GM18907 (cell line): ENCODE results near the gene MADD.
"Not testable (repeated sequence)": the region's sequence is repeated elsewhere in the genome, so short reads cannot be mapped to it uniquely, and the experiment has no call there.

Experiments
- ATAC-seq: cut with Tn5 transposase; IDR thresholded peaks from one replicate; pipeline ENCODE4 v1.9.1; 2021; ENCODE audit warnings: mild to moderate bottlenecking, moderate library complexity; ENCODE audit not compliant: unreplicated experiment

The MADD gene

DNA sequence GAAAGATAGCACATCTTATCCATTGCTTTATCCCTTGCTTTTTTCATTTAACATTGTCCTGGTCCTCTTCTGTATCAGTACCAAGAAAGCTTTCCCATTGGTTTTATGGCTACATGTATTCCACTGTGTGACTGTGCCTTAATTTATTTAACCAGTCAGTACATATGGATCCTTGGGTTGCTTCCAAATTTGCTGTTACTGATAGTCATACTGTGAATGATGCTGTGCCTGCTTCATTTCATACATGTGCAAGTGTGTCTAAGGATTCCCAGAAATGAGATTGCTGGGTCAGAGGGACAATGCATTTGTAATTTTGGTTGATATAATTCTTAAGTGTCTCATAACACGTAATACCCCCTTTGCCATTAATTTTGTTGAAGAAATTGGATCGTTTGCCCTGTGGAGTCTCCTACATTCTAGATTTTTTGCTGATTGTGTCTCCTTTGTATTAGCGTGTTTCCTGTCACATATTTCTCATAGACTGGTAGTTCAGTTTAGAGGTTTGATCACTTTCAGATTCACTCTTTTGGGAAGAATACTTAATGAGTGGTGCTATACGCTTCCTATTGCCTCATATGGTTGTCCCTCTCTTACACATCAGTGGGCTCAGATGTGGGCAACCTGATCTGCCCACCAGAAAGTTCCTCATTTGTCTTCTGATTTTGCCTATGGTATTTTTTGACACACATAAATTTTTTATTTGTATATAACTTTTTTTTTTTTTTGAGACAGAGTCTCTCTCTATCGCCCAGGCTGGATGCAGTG is 47.3 kb downstream of the MADD start:
- ATAC-seq = peak; percentile 77

DNA sequence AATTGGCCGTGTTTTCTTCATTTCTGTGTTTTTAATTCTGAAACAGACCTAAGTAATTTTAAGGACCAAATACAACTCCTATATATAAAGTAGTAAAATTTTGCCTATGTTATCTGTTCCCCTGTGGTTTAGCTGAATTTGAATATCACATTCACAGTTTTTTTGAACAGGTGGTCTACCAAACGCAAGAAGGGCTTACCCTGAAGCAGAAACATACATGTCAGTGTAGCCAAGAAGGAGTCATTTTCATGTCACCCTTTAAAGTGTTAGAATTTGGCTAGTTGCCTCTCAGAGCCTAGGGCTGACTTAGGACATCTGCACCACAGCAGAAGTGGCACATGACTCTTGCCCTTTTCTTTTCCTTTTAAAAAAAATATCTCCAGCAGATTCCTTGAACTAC is 48.2 kb downstream of the MADD start:
- ATAC-seq = no peak

DNA sequence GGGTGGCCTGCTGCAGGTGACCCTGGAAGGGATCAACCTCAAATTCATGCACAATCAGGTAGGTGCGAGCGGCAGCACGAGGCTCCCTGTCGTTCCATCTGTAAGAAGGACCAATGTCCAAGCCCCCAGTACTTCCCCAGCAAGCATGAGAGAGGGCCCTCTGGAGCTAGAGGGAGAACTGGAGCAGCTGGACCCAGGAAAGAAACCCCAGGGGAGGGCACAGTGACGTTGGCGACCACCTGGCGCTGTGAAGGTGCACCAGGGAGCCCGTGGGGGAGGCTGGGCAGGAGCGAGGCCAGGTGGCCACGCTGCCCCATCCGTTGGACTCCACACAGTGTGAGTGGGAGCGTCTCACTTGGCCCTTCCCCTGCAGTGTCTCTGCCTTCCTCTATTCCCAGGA is 54.6 kb downstream of the MADD start:
- no peak for ATAC-seq

DNA sequence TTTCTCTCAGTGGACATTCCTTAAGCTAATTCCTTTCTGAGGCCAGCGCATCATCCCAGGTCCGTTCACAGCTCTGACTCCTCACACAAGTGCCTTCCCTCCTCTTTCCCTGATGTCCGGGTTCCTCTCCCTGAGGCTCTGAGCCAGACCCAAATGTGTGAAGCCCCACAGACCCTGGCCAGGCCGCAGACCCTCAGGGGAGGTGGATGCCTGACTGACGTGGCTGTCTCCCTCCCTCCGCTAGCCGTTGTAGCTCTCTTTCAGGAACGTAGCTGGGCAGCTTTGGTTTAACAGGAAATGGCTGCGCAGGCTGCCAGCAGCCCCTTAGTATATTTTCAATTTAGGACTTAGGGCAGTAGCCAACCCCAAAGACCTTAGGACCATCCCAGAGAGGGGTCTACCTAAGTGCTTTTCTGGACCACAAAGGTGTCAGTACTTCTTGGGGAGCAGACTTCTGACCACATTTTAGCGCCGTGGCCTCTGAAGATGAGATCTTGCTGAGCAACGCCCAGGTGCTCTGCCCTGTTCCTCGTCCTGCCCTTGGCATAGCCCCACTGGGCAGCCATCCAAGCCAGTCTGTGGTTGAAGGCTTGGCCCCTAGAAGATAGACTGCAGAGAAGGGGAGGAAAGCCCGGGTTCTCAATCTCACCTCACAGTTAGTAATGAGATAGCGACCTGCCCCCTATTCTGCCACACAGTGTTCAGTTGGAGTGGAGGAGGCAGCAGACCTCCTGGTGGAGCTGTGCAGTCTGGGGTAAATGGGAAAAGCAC is 55.5 kb downstream of the MADD start:
- ATAC-seq = no peak

DNA sequence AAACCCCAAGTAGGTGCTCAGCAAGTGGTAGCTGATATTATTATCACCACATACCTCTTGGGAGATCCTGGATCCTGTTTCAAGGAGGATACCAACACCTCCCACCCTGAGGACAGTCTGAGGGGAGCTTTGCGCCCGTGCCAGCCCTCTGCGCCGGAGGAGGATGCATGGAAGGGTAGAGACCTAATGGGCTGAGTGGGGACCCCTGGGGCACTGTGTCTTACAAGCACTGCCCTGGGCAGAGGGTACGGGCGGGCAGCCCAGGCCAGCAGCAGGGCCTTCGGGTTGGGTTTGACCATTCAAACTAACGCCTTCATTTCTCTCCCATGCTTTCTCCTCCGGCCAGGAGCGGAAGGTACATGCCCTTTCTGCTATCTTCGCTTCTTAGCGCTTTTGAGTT is 56.3 kb downstream of the MADD start:
- no peak for ATAC-seq

DNA sequence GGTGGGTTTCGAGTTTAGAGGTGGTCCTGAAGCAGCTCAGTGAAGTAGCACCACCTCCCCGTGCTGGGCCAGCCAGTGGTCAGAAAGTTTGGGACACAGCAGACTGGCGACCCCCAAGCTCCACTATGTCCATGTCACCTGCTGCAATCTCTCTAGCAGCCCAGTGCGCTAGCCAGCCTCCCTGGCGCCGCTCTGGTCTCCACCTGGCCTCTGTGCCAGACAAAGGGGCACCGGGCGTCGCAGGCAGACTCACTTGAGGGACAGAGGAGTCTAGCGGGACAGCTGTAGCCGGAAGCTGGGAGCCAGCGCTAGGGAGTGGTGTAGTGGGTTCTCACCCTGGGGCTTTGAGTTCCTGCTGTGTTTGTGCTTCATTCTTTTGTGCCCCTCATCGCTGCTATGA is 57.1 kb downstream of the MADD start:
- ATAC-seq = no peak

DNA sequence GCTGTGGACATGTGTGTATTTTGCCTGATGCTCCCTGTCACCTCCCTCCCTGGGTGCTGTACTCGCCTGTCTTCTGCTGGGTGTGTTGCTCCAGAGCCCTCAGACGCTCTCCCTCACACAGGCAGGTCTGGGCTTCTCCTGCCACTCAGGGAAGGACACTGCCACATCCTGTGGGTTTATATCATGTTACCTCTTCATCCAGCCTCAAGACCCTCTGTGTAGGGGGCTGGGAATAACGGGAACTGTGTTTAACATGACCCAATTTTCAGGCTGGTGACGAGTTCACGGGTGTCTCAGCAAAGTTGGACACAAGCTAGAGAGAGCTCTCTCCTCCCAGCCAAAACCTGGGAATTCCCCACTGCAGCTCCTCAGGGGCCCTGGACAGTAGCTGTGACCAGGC is 58.0 kb downstream of the MADD start:
- no peak for ATAC-seq

DNA sequence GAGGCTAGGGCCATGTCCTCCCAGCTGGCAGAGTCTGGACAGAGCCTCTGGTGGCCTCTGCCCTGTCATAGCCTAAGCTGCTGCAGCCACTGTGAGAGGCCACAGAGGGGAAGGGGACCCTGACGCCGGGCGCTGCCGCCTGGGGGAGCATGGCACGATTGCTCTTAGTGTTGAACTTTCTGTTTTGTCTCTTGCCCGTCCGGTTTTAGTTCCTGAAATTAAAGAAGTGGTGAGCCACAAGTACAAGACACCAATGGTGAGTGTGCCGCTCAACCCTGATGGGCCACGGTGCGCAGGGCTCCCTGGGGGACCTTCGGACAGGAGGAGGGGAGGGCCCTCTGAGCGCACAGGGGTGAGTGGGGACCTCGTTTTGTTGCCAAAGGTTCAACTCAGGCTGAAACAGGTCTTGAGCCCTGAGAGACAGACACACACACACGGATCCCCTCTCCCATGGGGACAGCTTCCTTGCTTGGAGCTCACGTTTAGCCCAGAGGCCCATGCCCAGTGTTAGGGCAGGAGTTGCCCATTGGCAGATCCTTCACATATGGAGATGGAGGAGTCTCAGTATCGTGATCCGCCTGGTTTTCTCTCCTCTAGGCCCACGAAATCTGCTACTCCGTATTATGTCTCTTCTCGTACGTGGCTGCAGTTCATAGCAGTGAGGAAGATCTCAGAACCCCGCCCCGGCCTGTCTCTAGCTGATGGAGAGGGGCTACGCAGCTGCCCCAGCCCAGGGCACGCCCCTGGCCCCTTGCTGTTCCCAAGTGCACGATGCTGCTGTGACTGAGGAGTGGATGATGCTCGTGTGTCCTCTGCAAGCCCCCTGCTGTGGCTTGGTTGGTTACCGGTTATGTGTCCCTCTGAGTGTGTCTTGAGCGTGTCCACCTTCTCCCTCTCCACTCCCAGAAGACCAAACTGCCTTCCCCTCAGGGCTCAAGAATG is 58.8 kb downstream of the MADD start:
- ATAC-seq = peak; percentile 80

DNA sequence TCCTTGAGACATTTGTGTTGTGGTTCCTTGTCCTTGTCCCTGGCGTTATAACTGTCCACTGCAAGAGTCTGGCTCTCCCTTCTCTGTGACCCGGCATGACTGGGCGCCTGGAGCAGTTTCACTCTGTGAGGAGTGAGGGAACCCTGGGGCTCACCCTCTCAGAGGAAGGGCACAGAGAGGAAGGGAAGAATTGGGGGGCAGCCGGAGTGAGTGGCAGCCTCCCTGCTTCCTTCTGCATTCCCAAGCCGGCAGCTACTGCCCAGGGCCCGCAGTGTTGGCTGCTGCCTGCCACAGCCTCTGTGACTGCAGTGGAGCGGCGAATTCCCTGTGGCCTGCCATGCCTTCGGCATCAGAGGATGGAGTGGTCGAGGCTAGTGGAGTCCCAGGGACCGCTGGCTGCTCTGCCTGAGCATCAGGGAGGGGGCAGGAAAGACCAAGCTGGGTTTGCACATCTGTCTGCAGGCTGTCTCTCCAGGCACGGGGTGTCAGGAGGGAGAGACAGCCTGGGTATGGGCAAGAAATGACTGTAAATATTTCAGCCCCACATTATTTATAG is 59.6 kb downstream of the MADD start:
- ATAC-seq = no peak

DNA sequence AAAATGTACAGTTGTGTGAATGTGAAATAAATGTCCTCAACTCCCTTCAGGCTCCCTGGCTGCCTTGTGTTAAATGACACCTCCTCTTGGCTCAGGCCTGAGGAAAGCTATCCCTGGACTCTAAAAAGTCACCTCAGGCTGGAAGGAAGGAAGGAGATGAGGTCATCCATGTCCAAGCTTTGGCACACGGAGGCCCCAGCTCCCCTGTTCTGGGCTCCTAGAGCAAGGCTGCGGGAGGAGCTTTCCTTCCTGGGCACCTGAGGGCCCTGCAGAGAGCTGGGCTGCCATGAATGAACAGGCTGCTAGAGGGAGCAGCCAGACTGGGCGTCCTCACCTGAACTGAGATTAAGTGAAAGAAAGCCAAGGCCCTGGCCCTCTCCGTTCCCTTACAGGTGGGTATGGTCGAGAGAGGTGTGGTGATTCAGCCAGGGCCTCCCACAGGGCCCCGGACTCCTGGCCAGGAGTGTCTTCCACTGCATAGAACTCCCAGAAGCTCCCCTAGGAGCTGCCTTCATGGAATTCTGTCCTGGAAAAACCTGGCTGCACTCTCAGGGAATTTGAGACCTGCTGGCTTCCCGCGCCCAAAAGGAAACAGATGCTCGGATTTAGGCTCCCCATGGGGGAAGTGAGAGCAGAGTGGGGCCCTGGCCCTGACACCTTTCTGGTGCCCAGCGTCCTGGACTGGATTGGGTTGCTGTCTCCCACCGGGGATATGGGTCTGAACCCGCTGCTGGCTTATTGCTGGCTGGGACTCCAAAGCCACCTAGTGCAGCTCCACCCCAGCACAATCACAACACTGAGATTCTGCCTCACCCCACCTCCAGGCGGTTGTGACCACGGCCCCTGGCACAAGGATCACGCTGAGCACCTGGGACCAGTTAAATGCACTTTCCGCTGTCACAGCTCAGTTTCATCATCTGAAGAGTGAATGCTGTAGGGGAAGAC is 60.3 kb downstream of the MADD start:
- ATAC-seq = no peak

DNA sequence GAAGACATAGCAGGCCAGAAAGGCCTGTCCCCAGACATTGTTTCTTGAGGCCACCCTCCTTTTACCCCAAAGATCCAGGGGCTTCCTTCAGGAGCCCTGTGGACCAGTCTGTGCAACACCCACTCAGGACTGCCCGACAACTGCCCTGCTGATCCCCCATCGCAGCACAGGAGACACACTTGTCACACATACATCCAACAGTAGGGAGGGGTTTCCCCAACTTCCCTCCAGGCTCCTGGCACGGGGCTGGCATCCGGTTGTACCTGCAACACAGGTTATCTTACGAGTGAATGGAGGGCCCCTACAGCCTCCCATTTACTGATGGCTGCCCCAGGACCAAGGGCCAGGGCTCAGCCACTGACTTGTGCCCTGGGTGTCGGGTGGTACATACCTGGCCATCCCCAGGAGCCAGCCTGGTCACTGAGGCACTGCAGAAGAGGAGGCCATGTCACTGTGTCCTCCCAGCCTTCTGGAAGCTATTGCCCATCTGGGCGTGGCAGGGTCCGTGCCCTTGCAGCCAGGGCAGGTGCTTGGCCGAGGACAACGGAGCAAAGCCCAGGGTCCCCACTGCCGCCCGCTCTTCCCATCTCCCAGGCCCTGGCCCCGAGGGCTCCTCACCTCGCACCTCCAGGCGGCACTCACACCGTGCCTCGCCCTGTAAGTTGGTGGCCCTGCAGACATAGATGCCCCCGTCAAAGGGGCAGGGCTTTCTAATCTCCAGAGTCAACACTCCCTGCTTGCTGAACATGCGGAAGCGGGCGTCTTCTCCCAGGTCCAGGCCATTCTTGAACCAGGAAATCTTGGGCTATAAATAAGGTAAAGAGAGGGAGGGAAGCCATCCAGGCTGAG is 61.7 kb downstream of the MADD start:
- ATAC-seq = no peak

DNA sequence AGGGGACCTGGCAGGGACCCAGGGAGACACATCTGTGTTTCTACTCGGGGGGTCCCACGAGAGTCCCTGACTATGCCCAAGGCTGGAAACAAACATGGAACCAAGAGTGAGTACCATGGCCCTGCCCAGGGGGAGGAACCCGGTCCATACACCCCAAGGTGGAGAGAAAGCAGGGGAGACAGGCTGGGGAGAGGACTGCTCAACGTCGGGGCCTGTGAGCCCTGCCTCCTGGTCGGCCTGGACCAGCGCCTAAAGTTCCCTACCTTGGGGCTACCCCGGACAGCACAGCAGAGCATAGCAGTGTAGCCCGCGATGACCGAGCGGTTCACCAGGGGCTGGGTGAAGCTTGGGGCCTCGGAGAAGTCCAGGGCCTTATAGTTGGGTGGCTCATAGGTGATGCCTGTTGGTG is 62.4 kb downstream of the MADD start:
- no peak for ATAC-seq

DNA sequence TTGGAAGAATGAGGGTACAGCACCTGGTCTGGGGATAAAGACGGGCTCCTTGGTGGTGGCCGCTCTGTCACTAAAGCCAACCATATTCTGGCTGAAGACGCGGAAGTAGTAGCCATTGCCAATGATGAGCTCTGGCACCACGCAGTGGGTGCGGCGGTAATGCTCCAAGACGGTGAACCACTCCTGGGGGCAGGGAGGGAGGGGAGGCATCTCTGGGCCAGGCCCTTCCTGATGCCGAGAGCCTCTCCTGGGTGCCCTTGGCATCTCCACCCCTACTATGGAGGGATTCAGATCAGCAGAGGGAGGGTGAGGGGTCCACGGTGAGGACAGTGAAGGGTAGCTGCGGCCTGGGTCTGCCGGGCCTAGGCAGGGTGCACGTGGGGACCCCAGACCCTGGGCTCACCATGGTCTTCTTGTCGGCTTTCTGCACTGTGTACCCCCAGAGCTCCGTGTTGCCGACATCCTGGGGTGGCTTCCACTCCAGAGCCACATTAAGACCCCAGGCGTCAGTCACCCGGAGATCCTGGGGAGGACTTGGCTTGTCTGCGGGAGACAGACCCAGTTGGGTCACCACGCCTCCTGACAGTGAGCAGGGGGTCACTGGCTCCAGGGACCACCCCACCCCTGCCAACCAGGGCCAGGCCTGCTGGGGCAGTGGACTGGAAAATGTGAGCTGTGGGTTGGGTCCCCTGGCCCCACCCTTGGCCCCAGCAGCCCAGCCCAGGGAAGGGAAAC is 63.0 kb downstream of the MADD start:
- ATAC-seq = no peak

DNA sequence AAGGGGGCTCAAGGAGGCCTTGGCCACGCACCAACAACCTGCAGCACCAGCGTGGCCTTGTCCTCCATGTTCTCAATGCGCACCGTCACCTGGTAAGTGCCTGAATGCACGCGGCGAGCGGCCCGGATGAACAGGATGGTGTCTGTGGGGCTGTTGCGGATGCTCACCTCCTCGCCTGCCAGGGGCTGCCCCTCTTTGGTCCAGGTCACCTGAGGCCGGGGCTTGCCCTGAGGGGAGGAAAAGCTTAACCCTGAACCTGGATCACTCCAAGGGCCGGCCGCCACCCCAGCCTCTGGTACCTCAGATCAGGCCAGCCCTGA is 63.6 kb downstream of the MADD start:
- ATAC-seq = no peak

DNA sequence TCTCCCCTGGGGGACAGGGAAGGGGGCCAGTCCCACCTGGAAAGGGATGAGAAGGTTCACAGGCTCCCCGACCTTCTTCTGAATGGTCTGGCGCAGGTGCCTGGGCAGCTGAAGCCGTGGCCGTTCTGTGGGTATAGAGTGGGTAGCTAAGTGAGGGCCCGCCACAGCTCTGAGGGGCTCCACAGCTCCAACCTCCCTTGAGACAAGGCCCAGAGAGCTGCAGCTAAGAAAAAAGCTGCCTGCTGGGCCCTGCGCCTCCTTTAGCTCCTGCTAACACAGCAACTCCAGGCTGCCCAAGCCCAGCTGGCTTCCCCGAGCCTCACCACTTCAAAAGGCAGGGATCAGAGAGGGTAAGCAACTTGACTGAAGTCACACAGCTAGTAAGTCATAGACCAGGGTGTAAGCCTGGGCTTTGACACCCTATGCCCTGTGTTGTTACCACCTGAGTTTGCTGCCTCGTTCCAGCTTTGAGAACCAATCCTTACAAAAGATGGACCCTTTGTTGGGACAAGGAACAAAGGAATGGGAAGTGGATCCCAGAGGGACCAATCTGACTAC is 64.0 kb downstream of the MADD start:
- ATAC-seq = no peak

DNA sequence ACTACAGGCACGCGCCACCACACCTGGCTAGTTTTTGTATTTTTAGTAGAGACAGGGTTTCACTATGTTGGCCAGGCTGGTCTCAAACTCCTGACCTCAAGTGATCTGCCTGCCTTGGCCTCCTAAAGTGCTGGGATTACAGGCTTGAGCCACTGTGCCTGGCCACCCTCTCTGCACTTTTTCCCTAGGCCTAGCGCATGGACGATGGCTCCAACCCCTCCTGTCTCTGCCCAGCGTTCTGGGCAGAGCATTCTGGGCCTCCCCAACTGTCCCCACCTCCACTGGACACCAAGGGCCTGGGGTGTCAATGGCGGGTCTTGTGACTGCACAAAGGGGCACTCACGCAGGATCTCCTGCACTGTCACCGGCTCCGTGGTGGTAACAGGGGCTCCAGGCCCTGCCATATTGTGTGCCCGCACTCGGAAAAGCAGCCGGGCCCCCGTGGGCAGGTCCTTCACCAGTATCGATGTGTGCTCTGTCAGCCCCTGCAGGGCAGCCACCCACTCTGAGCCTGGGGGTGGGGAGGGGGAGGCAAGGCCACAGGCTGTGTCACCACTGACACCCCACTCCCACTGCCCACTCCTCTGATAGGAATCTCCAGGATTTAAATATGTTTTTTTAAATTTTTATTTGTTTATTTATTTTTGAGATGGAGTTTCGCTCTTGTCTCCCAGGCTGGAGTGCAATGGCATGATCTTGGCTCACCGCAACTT is 64.9 kb downstream of the MADD start:
- ATAC-seq = not testable (repeated sequence)

DNA sequence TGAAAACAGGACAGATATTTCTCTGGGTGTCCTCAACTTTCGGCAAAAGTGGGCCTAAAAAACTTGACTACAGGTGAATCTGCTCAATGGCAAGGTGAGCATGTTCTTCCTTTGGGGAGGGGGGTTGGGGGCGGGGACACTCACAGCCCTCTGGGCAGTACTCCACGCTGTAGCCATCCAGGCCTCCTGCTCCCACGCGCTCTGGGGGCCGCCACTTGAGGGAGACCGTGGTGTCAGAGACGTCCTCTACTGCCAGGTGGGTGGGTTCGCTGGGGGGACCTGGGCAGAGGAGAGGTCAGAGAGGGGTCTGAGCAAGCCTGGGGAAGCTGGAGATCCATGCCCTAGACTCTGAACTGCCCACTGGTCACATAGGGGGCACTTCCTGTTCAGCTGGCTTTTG is 65.8 kb downstream of the MADD start:
- ATAC-seq = no peak

DNA sequence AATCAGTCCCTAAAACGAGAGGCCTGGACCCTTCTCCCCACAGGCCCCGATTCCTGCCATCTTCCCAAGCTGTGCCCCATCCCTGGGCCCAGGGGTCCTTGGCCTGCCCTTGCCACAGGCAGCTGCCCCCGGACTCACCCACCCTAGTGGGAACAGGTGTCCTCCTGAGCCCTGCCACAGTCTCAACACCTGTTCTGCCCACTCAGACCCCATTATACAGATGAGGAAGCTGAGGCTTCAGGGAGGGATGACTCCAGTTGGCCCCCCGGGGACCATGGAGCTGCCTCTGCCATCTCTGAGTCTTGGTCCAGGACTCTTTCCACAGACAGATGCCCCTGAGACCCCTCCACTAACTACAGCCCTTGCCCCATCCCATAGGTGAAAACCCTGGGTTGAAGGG is 66.7 kb downstream of the MADD start:
- ATAC-seq = no peak
